Activated naive CD8-positive, alpha-beta T cell treated with anti-CD3 and anti-CD28 coated beads for 36 hours (primary cell): ENCODE data around the gene NOTCH3. TPM values are rescaled to one million over a fixed set of nuclear protein-coding genes. Genes with fewer than 3 reads are reported as not detected.

Experiments used
- DNase-seq: peaks from one replicate; pipeline ENCODE4 v3.0.0; 2021
- H3K27ac Mint-ChIP-seq: one replicate; pipeline ENCODE4 v1.8.0; 2022; ENCODE audit warnings: mild to moderate bottlenecking, moderate library complexity, mixed read lengths
- H3K27me3 Mint-ChIP-seq: one replicate; pipeline ENCODE4 v1.8.0; 2022; ENCODE audit warnings: mild to moderate bottlenecking, mixed read lengths
- H3K36me3 Mint-ChIP-seq: one replicate; pipeline ENCODE4 v1.8.0; 2021; ENCODE audit warnings: mild to moderate bottlenecking, mixed read lengths
- H3K4me1 Mint-ChIP-seq: one replicate; pipeline ENCODE4 v1.8.0; 2021; ENCODE audit warnings: mixed read lengths
- H3K4me3 Mint-ChIP-seq: one replicate; pipeline ENCODE4 v1.8.0; 2022; ENCODE audit warnings: mild to moderate bottlenecking, moderate library complexity, mixed read lengths
- H3K9me3 Mint-ChIP-seq: one replicate; pipeline ENCODE4 v1.8.0; 2022; ENCODE audit warnings: mixed read lengths
- total RNA-seq, 2 experiments: library from RNA; stranded (reverse); gene quantifications; one replicate each; pipeline ENCODE4 v1.2.3, GENCODE V29; 2021

The NOTCH3 gene
- total RNA-seq, 2 experiments from 2014 or later = 0.12 TPM; not detected in 1

GRCh38 chr19:15118248-15118647, 82.5 kb downstream of the NOTCH3 start:
- H3K36me3 Mint-ChIP-seq = peaks cover 38% of the 10 kb centered on the region
- H3K9me3 Mint-ChIP-seq = no peaks in the 10 kb centered on the region
- no peak overlapping the region for H3K4me3 Mint-ChIP-seq
- DNase-seq = no peak
- H3K27me3 Mint-ChIP-seq = no peaks in the 10 kb centered on the region
- H3K27ac Mint-ChIP-seq = no peak overlapping the region
- no peaks in the 10 kb centered on the region for H3K4me1 Mint-ChIP-seq

DNA sequence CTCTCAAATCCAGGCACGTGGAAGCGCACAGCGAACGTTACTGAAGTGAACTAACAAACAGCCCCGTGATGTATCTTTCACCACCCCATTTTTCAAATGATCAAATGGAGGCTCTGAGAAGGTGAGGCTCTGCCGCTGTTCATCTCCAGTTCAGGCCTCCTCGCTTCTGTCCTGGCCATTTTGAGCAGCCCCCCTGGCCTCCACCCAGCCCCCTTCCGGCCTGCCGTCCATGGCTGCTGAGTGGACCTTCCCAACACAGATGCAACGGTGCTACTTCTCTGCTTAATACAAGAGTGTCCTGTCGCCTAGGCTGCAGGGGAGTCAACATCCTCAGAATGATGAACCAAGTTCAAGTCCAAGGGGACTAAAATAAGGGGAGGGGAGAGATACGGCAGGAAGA, 83.9 kb downstream of the NOTCH3 start:
- Mint-ChIP-seq H3K27ac (no peak overlapping the region), H3K36me3 (peaks cover 35% of the 10 kb centered on the region), H3K27me3 (no peaks in the 10 kb centered on the region), H3K4me3 (no peak overlapping the region), H3K9me3 (no peaks in the 10 kb centered on the region), H3K4me1 (no peaks in the 10 kb centered on the region)
- DNase-seq = no peak

DNA sequence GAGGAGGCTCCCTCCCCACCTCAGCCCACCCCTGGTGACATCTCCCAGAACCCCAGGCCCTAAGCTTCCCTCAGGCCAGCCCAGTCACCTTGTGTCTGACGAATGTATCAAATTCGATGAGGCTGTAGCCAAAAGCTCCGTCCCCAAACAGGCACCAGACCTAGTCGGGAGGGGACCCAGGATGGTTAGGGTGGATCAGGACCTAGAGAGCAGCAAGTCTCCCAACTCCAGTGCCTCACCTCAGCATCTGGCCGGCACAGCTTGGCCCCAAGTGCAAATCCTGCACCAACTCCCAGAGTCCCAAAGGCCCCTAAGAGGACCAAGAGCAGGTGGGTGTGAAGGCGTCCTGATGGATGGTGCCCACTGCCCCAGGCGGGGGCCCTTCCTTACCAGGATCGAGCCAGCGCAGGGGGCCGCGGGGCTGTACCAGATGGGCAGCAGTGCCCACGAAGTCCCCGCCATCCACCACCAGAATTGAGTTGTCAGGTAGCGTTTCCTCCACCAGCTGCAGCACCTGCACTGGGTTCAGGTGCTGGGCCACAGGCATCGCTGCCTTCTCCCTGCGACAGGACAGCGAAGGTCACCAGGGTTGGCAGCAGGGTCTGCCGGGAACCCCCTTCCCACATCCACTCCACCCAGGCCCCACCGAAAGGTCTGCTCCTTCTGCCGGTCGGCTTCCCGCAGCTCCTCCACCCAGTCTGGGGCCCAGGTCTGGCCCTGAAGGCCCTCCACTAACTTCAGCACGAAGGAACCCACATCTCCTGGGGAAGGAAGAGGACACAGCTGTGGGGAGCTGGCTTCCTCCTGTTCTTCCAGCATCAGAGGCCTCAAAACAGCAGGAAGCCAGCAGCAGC, 84.8 kb downstream of the NOTCH3 start:
- DNase-seq = no peak
- no peak overlapping the region for H3K27ac Mint-ChIP-seq
- no peaks in the 10 kb centered on the region for H3K9me3 Mint-ChIP-seq
- no peaks in the 10 kb centered on the region for H3K4me1 Mint-ChIP-seq
- no peak overlapping the region for H3K4me3 Mint-ChIP-seq
- H3K36me3 Mint-ChIP-seq = peaks cover 32% of the 10 kb centered on the region
- no peaks in the 10 kb centered on the region for H3K27me3 Mint-ChIP-seq

DNA sequence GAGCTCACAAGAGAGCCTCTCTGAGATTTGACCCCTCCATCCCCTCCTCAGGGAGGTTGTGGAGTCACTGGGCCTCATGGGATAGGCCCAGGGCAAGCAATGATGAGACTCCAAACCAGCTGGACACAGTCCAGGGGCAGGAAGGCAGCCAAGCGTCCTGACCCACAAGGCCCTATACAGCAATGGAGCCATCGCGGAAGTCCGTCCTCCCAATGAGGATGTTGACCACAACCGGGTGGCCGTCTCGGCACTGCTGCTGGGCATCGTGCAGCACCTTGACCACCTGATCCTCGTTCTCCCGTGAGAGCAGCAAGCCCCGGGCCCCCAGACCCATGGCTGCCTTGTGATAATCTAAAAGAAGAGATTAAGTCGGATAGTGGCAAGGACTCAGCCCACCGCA, 85.7 kb downstream of the NOTCH3 start:
- Mint-ChIP-seq H3K27ac (no peak overlapping the region), H3K4me1 (no peaks in the 10 kb centered on the region), H3K9me3 (no peaks in the 10 kb centered on the region), H3K4me3 (no peak overlapping the region), H3K36me3 (peaks cover 26% of the 10 kb centered on the region), H3K27me3 (no peaks in the 10 kb centered on the region)
- DNase-seq = no peak

- Mint-ChIP-seq H3K4me1 (no peaks in the 10 kb centered on the region), H3K27me3 (no peaks in the 10 kb centered on the region), H3K4me3 (no peak overlapping the region), H3K27ac (no peak overlapping the region), H3K9me3 (no peaks in the 10 kb centered on the region), H3K36me3 (peaks cover 18% of the 10 kb centered on the region)
- no peak for DNase-seq
These were observed 86.6 kb downstream of the NOTCH3 start for GRCh38 chr19:15114153-15114540.

- no peak for DNase-seq
- H3K36me3 Mint-ChIP-seq = peaks cover 12% of the 10 kb centered on the region
- no peaks in the 10 kb centered on the region for H3K27me3 Mint-ChIP-seq
- H3K4me3 Mint-ChIP-seq = no peak overlapping the region
- H3K9me3 Mint-ChIP-seq = no peaks in the 10 kb centered on the region
- H3K4me1 Mint-ChIP-seq = no peaks in the 10 kb centered on the region
- H3K27ac Mint-ChIP-seq = no peak overlapping the region
These were observed 87.3 kb downstream of the NOTCH3 start for GRCh38 chr19:15113245-15114152.

GRCh38 chr19:15112385-15112784, 88.4 kb downstream of the NOTCH3 start:
- Mint-ChIP-seq H3K27me3 (no peaks in the 10 kb centered on the region), H3K4me1 (peaks cover 5% of the 10 kb centered on the region), H3K9me3 (no peaks in the 10 kb centered on the region), H3K27ac (no peak overlapping the region), H3K36me3 (peaks cover 8% of the 10 kb centered on the region), H3K4me3 (no peak overlapping the region)
- no peak for DNase-seq

- peaks cover 8% of the 10 kb centered on the region for H3K4me1 Mint-ChIP-seq
- H3K27me3 Mint-ChIP-seq = peaks cover 2% of the 10 kb centered on the region
- no peaks in the 10 kb centered on the region for H3K9me3 Mint-ChIP-seq
- H3K27ac Mint-ChIP-seq = peak overlapping the region; percentile 16
- H3K36me3 Mint-ChIP-seq = peaks cover 4% of the 10 kb centered on the region
- DNase-seq = no peak
- no peak overlapping the region for H3K4me3 Mint-ChIP-seq
These were observed 89.0 kb downstream of the NOTCH3 start for GRCh38 chr19:15111758-15112157.

DNA sequence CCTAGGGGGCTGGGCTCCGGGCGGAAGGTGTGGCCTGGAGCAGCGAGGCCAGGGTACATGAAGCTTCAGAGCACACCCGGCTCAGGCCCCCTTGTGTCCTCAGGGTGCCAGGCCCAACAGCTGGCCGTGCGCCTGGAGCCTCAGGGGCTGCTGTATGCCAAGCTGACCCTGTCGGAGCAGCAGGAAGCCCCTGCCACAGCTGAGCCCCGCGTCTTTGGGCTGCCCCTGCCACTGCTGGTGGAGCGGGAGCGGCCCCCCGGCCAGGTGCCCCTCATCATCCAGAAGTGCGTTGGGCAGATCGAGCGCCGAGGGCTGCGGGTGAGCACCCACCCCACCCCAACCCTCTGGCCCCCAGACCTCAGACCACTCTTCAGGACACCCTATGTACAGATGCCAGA, 90.4 kb downstream of the NOTCH3 start:
- DNase-seq = no peak
- Mint-ChIP-seq H3K4me1 (peaks cover 10% of the 10 kb centered on the region), H3K9me3 (peaks cover 4% of the 10 kb centered on the region), H3K36me3 (peaks cover 4% of the 10 kb centered on the region), H3K27me3 (peaks cover 5% of the 10 kb centered on the region), H3K27ac (no peak overlapping the region), H3K4me3 (no peak overlapping the region)

- Mint-ChIP-seq H3K4me1 (peaks cover 10% of the 10 kb centered on the region), H3K27me3 (peaks cover 5% of the 10 kb centered on the region), H3K9me3 (peaks cover 4% of the 10 kb centered on the region), H3K27ac (no peak overlapping the region), H3K4me3 (no peak overlapping the region), H3K36me3 (peaks cover 4% of the 10 kb centered on the region)
- DNase-seq = no peak
These were observed 90.9 kb downstream of the NOTCH3 start for GRCh38 chr19:15109768-15110417.

Other genes with a start within 250 kb of the NOTCH3 start
- gene SLC1A6, start 221.1 kb downstream of the NOTCH3 start, total RNA-seq = not detected
- gene CASP14, start 151.5 kb downstream of the NOTCH3 start, total RNA-seq = not detected
- gene OR1I1, start 118.8 kb downstream of the NOTCH3 start, total RNA-seq = not detected
- 1 to 10 TPM; 1.6 to 2.4 TPM for gene SYDE1, start 93.6 kb downstream of the NOTCH3 start, total RNA-seq
- not detected for gene EPHX3, start 31.5 kb upstream of the NOTCH3 start, total RNA-seq
- gene BRD4, start 131.5 kb upstream of the NOTCH3 start, total RNA-seq = 100 to 1,000 TPM; 110 to 113 TPM
- gene AKAP8, start 178.8 kb upstream of the NOTCH3 start, total RNA-seq = 10 to 100 TPM; 59.4 to 61.2 TPM
- 10 to 100 TPM; 70.6 to 71.6 TPM for gene AKAP8L, start 218.0 kb upstream of the NOTCH3 start, total RNA-seq
- 10 to 100 TPM; 22.7 to 24.1 TPM for gene WIZ, start 249.0 kb upstream of the NOTCH3 start, total RNA-seq